ENCODE results near the gene CDYL2. TPM values are rescaled to one million over a fixed set of nuclear protein-coding genes. Genes with fewer than 3 reads are reported as not detected.

Gene CDYL2
- total and polyA plus RNA-seq, 2 donors = 2.9 to 12.2 TPM

DNA sequence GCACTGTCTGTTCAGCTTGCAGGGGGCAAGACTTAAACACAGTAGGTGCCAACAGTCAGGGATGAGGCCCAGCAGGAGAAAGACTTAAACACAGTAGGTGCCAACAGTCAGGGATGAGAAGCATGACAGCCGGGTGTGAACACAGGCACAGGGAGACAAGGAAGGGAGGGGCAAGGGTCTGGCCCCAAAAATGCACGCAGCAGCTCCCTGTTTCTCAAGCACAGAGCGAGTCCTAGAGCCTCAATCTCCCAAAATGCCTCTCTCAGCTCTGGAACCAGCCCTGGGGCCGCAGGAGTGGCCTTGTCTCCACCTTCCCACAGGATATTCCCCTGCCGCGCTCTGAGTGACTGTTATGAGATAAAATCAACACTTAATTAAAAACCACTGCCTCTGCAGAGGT, 197.2 kb downstream of the CDYL2 start:
- Histone ChIP-seq H3K36me3 (ENCODE audit: insufficient read depth) (no peaks in the 10 kb centered on the region), H3K27ac (ENCODE audit: low read depth) (no peak overlapping the region), H3K4me1 (ENCODE audit: insufficient read depth) (no peaks in the 10 kb centered on the region), H3K4me3 (ENCODE audit: low read depth, low read length) (no peak overlapping the region)
- 81% methylated on average over 6 of the region's 6 CpGs for WGBS
- no peak for DNase-seq (ENCODE audit: extremely low spot score)

DNA sequence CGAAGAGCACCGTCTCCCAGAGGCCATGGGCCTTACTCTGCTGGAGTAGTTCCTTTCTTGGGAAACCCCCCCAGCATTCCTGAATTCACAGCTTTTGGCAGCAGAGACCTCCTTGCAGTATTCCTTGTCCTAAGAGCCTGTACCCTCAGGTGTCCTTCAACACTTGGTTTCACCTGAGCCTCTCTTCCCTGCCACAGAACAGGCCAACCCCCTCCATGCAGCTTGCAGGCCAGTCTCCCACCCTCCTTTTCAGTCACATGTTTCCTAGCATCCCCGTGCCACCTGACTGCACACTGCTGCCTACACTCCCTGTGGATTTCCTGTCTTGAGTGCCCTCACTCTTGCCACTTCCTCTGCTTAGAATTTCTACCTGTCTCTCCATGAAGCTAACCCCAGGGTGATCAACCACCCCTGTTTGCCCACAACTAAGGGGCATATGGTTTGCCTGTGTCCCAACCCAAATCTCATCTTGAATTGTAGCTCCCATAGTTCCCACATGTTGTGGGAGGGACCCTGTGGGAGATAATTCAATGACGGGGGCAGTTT, 198.1 kb downstream of the CDYL2 start:
- Histone ChIP-seq H3K27ac (ENCODE audit: low read depth) (no peak overlapping the region), H3K36me3 (ENCODE audit: insufficient read depth) (no peaks in the 10 kb centered on the region), H3K4me3 (ENCODE audit: low read depth, low read length) (no peak overlapping the region), H3K4me1 (ENCODE audit: insufficient read depth) (no peaks in the 10 kb centered on the region)
- WGBS = 91% methylated on average over 4 of the region's 4 CpGs
- no peak for DNase-seq (ENCODE audit: extremely low spot score)

- H3K4me3 ChIP-seq (ENCODE audit: low read depth, low read length) = no peak overlapping the region
- DNase-seq (ENCODE audit: extremely low spot score) = no peak
- no peaks in the 10 kb centered on the region for H3K36me3 ChIP-seq (ENCODE audit: insufficient read depth)
- H3K4me1 ChIP-seq (ENCODE audit: insufficient read depth) = no peaks in the 10 kb centered on the region
- no peak overlapping the region for H3K27ac ChIP-seq (ENCODE audit: low read depth)
- 94% methylated on average over 8 of the region's 8 CpGs for WGBS
These were observed 199.6 kb downstream of the CDYL2 start for GRCh38 chr16:80604600-80605355.

DNA sequence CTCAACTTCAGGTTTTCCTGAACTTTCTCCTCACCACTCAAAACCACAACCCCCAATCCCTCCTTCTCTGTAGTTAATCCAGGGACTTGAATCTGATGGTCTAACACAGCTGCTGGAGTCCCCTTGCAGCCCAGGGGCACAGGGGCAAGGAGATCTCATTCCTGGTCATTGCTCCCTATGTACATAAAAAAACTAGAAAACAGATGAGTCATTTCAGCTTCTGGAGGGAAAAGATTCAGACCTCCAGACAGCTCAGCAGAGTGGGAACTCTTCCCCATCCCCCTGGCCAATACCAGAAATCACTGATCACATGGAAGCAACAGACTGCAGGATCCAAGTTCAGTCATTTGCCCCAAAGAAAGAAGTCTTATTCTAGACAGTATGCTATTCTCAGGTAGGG, 201.5 kb downstream of the CDYL2 start:
- Histone ChIP-seq H3K27ac (ENCODE audit: low read depth) (no peak overlapping the region), H3K36me3 (ENCODE audit: insufficient read depth) (no peaks in the 10 kb centered on the region), H3K4me1 (ENCODE audit: insufficient read depth) (no peaks in the 10 kb centered on the region), H3K4me3 (ENCODE audit: low read depth, low read length) (no peak overlapping the region)
- DNase-seq (ENCODE audit: extremely low spot score) = no peak

GRCh38 chr16:80601182-80601581, 203.2 kb downstream of the CDYL2 start:
- no peaks in the 10 kb centered on the region for H3K36me3 ChIP-seq (ENCODE audit: insufficient read depth)
- H3K4me1 ChIP-seq (ENCODE audit: insufficient read depth) = no peaks in the 10 kb centered on the region
- H3K4me3 ChIP-seq (ENCODE audit: low read depth, low read length) = no peak overlapping the region
- H3K27ac ChIP-seq (ENCODE audit: low read depth) = no peak overlapping the region
- 92% methylated on average over 4 of the region's 4 CpGs for WGBS
- DNase-seq (ENCODE audit: extremely low spot score) = no peak

DNA sequence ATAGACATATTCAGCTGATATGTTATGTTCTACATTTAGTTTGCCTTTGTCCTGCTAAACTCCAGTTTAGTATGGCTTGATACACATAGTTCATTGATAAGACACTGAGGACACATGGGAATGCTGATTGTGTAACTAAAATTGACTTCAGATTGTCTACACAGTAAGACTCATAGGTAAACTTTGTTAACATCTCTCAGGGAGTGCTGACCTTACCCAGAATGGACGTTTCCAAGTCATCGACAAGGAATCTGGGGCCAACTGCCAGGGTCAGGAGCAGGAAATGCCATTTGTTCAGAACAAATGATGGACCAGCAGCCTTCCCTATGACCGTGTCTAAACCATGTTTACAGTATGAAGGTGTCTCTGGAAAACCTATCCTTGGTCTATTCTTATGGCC, 204.9 kb downstream of the CDYL2 start:
- no peak for DNase-seq (ENCODE audit: extremely low spot score)
- Histone ChIP-seq H3K27ac (ENCODE audit: low read depth) (no peak overlapping the region), H3K4me1 (ENCODE audit: insufficient read depth) (no peaks in the 10 kb centered on the region), H3K36me3 (ENCODE audit: insufficient read depth) (no peaks in the 10 kb centered on the region), H3K4me3 (ENCODE audit: low read depth, low read length) (no peak overlapping the region)
- 74% methylated on average over 3 of the region's 3 CpGs for WGBS

- no peak for DNase-seq (ENCODE audit: extremely low spot score)
- WGBS = 81% methylated on average over 7 of the region's 7 CpGs
- H3K4me1 ChIP-seq (ENCODE audit: insufficient read depth) = no peaks in the 10 kb centered on the region
- H3K4me3 ChIP-seq (ENCODE audit: low read depth, low read length) = no peak overlapping the region
- H3K36me3 ChIP-seq (ENCODE audit: insufficient read depth) = no peaks in the 10 kb centered on the region
- no peak overlapping the region for H3K27ac ChIP-seq (ENCODE audit: low read depth)
These were observed 207.7 kb downstream of the CDYL2 start for GRCh38 chr16:80596507-80597207.

- DNase-seq (ENCODE audit: extremely low spot score) = no peak
- Histone ChIP-seq H3K4me3 (ENCODE audit: low read depth, low read length) (no peak overlapping the region), H3K27ac (ENCODE audit: low read depth) (no peak overlapping the region), H3K36me3 (ENCODE audit: insufficient read depth) (no peaks in the 10 kb centered on the region), H3K4me1 (ENCODE audit: insufficient read depth) (no peaks in the 10 kb centered on the region)
These were observed 209.6 kb downstream of the CDYL2 start for GRCh38 chr16:80594756-80595155.

DNA sequence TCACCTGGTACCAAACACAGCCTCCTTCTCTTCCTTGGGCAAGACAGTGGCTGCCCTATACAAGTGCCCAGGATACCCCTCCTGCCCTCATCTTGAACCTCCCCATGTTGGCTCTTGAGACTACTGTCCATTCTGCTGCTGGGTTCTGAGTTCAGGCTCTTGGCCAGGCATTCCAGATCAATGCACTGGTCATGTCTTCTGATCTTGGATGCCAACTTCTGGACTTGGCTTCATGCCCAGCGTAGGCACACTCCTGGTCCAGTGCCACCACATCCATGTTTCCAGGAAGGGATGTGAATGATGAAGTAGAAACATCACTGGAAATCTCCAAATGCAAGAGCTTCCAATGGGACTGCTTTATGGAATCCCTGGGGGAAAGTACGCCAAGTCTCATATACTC, 212.1 kb downstream of the CDYL2 start:
- Histone ChIP-seq H3K4me3 (ENCODE audit: low read depth, low read length) (no peak overlapping the region), H3K4me1 (ENCODE audit: insufficient read depth) (no peaks in the 10 kb centered on the region), H3K36me3 (ENCODE audit: insufficient read depth) (no peaks in the 10 kb centered on the region), H3K27ac (ENCODE audit: low read depth) (no peak overlapping the region)
- WGBS = 84% methylated on average over 2 of the region's 2 CpGs
- no peak for DNase-seq (ENCODE audit: extremely low spot score)

GRCh38 chr16:80591071-80591915, 213.1 kb downstream of the CDYL2 start:
- no peaks in the 10 kb centered on the region for H3K36me3 ChIP-seq (ENCODE audit: insufficient read depth)
- WGBS = 62% methylated on average over 7 of the region's 7 CpGs

GRCh38 chr16:80587071-80587470, 217.3 kb downstream of the CDYL2 start:
- 81% methylated on average over 4 of the region's 4 CpGs for WGBS
- Histone ChIP-seq H3K4me1 (ENCODE audit: insufficient read depth) (no peaks in the 10 kb centered on the region), H3K36me3 (ENCODE audit: insufficient read depth) (no peaks in the 10 kb centered on the region), H3K4me3 (ENCODE audit: low read depth, low read length) (no peak overlapping the region), H3K27ac (ENCODE audit: low read depth) (no peak overlapping the region)
- no peak for DNase-seq (ENCODE audit: extremely low spot score)

More at GRCh38 chr16:80591071-80591915, 213.1 kb downstream of the CDYL2 start:
- DNase-seq (ENCODE audit: extremely low spot score) = no peak
- Histone ChIP-seq H3K4me3 (ENCODE audit: low read depth, low read length) (no peak overlapping the region), H3K4me1 (ENCODE audit: insufficient read depth) (no peaks in the 10 kb centered on the region), H3K27ac (ENCODE audit: low read depth) (no peak overlapping the region)

GRCh38 chr16:80586476-80586875, 217.9 kb downstream of the CDYL2 start:
- Histone ChIP-seq H3K36me3 (ENCODE audit: insufficient read depth) (no peaks in the 10 kb centered on the region), H3K4me3 (ENCODE audit: low read depth, low read length) (no peak overlapping the region), H3K27ac (ENCODE audit: low read depth) (no peak overlapping the region), H3K4me1 (ENCODE audit: insufficient read depth) (no peaks in the 10 kb centered on the region)
- DNase-seq (ENCODE audit: extremely low spot score) = no peak

DNA sequence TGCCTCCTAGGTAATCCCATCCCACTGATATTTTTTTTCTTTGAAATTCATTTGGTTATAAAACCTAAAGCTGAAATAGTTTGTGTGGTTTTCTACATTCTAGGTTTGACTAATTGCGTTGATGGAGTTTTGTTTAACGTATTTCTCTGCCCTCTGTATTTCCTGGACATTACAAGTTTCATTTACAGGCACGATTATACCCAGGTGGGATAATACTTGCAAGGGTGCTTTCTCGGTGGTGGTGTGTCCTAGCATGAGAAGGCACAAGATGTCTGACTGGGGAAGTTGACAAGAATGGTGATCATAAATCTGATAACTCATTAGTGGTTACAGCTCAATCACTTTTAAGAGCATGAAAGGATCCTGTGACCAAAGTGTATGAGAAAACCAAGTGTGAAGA, 218.6 kb downstream of the CDYL2 start:
- 86% methylated on average over 4 of the region's 4 CpGs for WGBS
- Histone ChIP-seq H3K4me3 (ENCODE audit: low read depth, low read length) (no peak overlapping the region), H3K36me3 (ENCODE audit: insufficient read depth) (no peaks in the 10 kb centered on the region), H3K4me1 (ENCODE audit: insufficient read depth) (no peaks in the 10 kb centered on the region), H3K27ac (ENCODE audit: low read depth) (no peak overlapping the region)
- no peak for DNase-seq (ENCODE audit: extremely low spot score)

Data from urinary bladder (tissue), 4 donors.